Lower leg skin (tissue), 4 donors: ENCODE data around the gene CSPG5. TPM values are rescaled to one million over a fixed set of nuclear protein-coding genes. Genes with fewer than 3 reads are reported as not detected.
A peak's percentile ranks its signal among the peaks of the same experiment; 100 is the strongest.

Source experiments
- DNase-seq, 2 donors: peaks; one replicate each; pipeline ENCODE4 v3.0.0-alpha.2; 2019; ENCODE audit warnings: low spot score in 2 of 2
- H3K4me3 ChIP-seq: fragments of 200-600 bp; sonication (generic); 2 replicates; pipeline ENCODE4 v1.5.1; 2017; ENCODE audit warnings: mild to moderate bottlenecking, low read depth; ENCODE audit not compliant: poor library complexity, severe bottlenecking
- POLR2A ChIP-seq, 2 donors: fragments of 450-650 bp; IDR thresholded peaks; one replicate each; pipeline ENCODE4 v1.6.1; 2016 to 2017; ENCODE audit warnings: antibody characterized with exemption in 2 of 2, mild to moderate bottlenecking in 1 of 2, moderate library complexity in 1 of 2
- WGBS, 2 donors: methylation state at CpG; one replicate each; pipeline ENCODE4 v1.1.5; 2018; 5-methylcytosine and 5-hydroxymethylcytosine counted together
- intact Hi-C: fragments of 100-400 bp; cut with DNase I; formaldehyde crosslinking; loops from one replicate; pipeline ENCODE4 v1.15.0; 2023; ENCODE audit warnings: low total_unique reads
- total RNA-seq, 4 donors: library from RNA; depleted of rRNA; stranded (reverse); fragments of >200 nt; gene quantifications; one replicate each; pipeline ENCODE4 v1.1.0, GENCODE V29; 2016
- TF ChIP-seq, protein P1 (sequence below), 3 donors: fragments of 450-650 bp; IDR thresholded peaks; one replicate each; pipeline ENCODE4 v1.5.1; 2016; ENCODE audit warnings: antibody characterized with exemption in 3 of 3, mild to moderate bottlenecking in 3 of 3, moderate library complexity in 2 of 3

The CSPG5 gene
- total RNA-seq, 4 donors from 2014 or later: 0.30 to 3.2 (median 0.96) TPM

DNA sequence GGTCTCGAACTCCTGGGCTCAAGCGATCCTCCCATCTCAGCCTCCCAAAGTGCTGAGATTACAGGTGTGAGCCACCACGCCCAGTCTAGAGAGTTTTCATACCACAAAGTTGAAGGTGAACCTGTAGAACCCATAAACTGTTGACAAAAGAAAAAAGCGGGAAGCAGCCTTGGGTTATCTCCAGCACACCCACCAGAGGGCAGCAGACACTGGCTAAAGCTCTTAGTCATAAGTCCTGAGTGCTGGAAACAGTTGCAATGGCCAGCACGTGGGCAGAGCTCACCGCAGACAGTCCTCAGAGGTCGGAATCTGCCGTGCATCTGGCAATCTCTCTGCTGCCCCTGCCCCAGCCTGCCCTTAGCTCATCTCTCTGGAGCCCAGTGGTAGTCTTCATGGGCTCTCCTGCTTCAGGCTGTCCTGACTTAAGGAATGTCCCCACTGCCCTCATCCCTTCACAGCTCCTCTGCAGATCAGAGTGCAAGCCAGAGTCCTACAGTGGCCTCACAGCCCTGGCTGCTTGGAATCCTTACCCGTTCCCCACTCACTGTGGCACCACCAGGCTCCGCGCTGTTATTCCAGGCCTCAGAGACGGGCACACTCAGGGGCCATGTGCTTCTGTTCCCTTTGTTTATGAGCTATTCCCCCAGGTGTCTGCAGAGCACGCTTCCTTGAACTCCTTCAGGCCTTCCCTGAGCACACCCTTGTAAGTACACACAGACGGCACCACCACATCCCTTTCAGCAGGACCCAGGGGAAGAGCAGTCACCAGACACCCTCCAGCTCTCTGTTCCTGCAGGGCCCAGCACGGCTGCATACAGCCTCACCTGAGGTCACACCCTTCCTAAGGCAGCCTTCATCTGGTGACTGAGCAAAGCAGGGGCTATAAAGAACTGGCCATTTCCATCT lies 56.3 kb downstream of the CSPG5 start:
- H3K4me3 ChIP-seq: no peak overlapping the region
- intact Hi-C loops: loop anchor here (5.0 kb wide), 1 partner anchor 270 kb away; no protein-coding TSS in a partner anchor
- WGBS, 2 donors: 36 to 41% methylated on average over 14 to 15 of the region's 15 CpGs
- DNase-seq: peak; percentile 80 to 95
- TF ChIP-seq, protein P1, sequence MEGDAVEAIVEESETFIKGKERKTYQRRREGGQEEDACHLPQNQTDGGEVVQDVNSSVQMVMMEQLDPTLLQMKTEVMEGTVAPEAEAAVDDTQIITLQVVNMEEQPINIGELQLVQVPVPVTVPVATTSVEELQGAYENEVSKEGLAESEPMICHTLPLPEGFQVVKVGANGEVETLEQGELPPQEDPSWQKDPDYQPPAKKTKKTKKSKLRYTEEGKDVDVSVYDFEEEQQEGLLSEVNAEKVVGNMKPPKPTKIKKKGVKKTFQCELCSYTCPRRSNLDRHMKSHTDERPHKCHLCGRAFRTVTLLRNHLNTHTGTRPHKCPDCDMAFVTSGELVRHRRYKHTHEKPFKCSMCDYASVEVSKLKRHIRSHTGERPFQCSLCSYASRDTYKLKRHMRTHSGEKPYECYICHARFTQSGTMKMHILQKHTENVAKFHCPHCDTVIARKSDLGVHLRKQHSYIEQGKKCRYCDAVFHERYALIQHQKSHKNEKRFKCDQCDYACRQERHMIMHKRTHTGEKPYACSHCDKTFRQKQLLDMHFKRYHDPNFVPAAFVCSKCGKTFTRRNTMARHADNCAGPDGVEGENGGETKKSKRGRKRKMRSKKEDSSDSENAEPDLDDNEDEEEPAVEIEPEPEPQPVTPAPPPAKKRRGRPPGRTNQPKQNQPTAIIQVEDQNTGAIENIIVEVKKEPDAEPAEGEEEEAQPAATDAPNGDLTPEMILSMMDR (IDR thresholded peaks at IDR 0.05): peak in 1 of 3 donors; percentile 87
- TF ChIP-seq POLR2A (IDR thresholded peaks at IDR 0.05): no peak

DNA sequence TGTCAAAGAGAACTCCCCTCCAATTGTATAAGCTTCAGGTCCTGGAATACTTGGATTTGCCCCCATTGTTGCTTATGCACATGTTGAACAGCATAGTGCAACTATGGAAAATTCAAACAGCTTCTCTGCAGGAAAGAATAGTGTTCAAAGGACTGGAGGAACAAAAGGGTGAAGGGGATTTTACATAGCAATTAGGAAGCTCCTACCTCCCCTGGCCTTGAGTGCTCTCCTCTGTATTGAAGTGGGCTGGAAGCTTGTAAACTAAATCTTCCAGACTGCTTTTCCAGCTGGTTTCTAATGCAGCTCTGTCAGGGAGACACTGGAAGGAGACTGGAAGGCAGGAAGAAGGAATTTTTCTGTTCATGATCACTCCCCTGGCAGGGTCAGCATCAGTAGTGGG lies 57.9 kb downstream of the CSPG5 start:
- DNase-seq: no peak
- H3K4me3 ChIP-seq: no peak overlapping the region
- TF ChIP-seq, protein P1 (IDR thresholded peaks at IDR 0.05): no peak
- no peak for TF ChIP-seq POLR2A (IDR thresholded peaks at IDR 0.05)
- intact Hi-C loops: loop anchor here (5.0 kb wide), 1 partner anchor 272 kb away; no protein-coding TSS in a partner anchor

DNA sequence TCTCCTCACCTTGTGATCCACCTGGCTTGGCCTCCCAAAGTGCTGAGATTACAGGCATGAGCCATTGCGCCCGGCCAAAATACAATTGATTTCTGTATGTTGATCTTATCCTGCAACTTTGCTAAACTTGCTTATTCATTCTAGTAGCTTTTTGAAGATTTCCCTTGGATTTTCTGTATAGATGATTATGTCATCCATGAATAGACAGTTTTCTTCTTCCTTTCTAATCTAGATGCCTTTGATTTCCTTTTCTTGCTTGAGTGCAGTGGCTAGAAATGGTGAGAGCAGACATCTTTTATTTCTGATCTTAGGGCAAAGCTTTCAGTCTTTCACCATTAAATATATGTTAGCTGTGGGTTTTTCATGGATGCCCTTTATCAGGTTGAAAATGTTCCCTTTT lies 60.7 kb downstream of the CSPG5 start:
- no peak for DNase-seq
- intact Hi-C loops: no loop called here
- 85 to 87% methylated on average over 2 of the region's 2 CpGs for WGBS, 2 donors
- no peak for TF ChIP-seq POLR2A (IDR thresholded peaks at IDR 0.05)
- TF ChIP-seq, protein P1 (IDR thresholded peaks at IDR 0.05): no peak
- no peak overlapping the region for H3K4me3 ChIP-seq

DNA sequence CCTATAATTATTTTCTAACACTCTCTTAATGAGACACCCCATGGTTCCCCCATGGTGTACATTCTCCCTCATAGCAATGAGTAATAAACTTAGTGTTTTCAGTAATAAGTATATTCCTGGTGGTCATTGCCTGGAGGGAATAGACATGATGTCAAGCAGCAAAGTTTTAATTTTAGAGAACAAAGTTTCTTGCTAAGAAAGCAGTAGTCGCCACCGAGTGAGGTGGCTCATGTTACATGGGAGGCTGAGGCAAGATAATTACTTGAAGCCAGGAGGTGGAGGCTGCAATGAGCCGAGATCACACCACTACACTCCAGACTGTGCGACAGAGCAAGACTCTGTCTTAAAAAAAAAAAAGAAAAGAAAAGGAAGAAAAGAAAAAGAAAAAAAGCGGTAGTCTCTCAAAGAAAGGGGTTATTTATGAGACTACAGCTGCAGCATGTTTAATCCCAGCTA lies 62.8 kb downstream of the CSPG5 start:
- intact Hi-C loops: no loop called here
- H3K4me3 ChIP-seq: no peak overlapping the region
- WGBS, 2 donors: 52 to 71% methylated on average over 5 of the region's 5 CpGs
- TF ChIP-seq, protein P1 (IDR thresholded peaks at IDR 0.05): no peak
- no peak for TF ChIP-seq POLR2A (IDR thresholded peaks at IDR 0.05)
- DNase-seq: no peak

DNA sequence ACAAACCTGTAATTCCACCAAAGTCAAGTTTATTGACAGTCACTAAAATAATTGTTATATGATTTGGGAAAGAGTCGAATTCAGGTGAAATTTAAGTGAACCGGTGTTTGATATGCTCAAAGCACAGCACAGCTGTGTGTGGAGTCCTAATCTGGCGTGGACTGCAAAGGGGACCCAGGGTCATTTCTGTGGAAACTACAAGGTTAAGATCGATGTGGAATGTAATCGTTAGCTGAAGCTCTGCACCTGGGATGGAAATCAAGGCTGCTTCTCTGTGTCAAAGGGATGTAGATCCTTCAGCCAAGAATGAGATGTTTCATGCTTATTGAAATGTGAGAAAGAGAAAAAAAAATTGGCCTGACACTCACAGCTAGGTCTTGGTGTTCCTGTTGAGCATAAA lies 63.6 kb downstream of the CSPG5 start:
- H3K4me3 ChIP-seq: no peak overlapping the region
- DNase-seq: no peak
- intact Hi-C loops: no loop called here
- 77 to 82% methylated on average over 5 of the region's 5 CpGs for WGBS, 2 donors
- TF ChIP-seq, protein P1 (IDR thresholded peaks at IDR 0.05): no peak
- no peak for TF ChIP-seq POLR2A (IDR thresholded peaks at IDR 0.05)
